ENCODE measurements around the gene RBM5. TPM values are rescaled to one million over a fixed set of nuclear protein-coding genes. Genes with fewer than 3 reads are reported as not detected.

The RBM5 gene
- total and polyA plus RNA-seq, 8 donors = 117 to 525 (median 415) TPM

GRCh38 chr3:50166620-50167019 lies 77.9 kb downstream of the RBM5 start:
- intact Hi-C loops (cut with DNase I) = no loop called here
- ATAC-seq = no peak
- Histone ChIP-seq H3K27me3 (no peaks in the 10 kb centered on the region), H3K9me3 (no peaks in the 10 kb centered on the region), H3K4me3 (no peak overlapping the region), H3K27ac (peak overlapping the region; percentile 60 to 73), H3K36me3 (no peaks in the 10 kb centered on the region), H3K4me1 (peaks cover 34 to 79% of the 10 kb centered on the region in 2 donors)
- TF ChIP-seq CTCF (IDR thresholded peaks at IDR 0.05) = no peak
- no peak for DNase-seq

- H3K27ac ChIP-seq = peak overlapping the region; percentile 60 to 73
- H3K4me1 ChIP-seq = peaks cover 35 to 80% of the 10 kb centered on the region in 2 donors
- no peak overlapping the region for H3K4me3 ChIP-seq
- H3K36me3 ChIP-seq = no peaks in the 10 kb centered on the region
- no peaks in the 10 kb centered on the region for H3K27me3 ChIP-seq
- H3K9me3 ChIP-seq = no peaks in the 10 kb centered on the region
- TF ChIP-seq CTCF (IDR thresholded peaks at IDR 0.05) = no peak
- intact Hi-C loops (cut with DNase I) = no loop called here
- ATAC-seq (no peak), DNase-seq (no peak)
Measured at GRCh38 chr3:50167069-50167840, 78.5 kb downstream of the RBM5 start.

- Histone ChIP-seq H3K27ac (peak overlapping the region in 1 of 2 donors; percentile 73), H3K27me3 (no peaks in the 10 kb centered on the region), H3K9me3 (no peaks in the 10 kb centered on the region), H3K4me3 (no peak overlapping the region), H3K4me1 (peaks cover 35 to 82% of the 10 kb centered on the region in 2 donors), H3K36me3 (no peaks in the 10 kb centered on the region)
- no peak for TF ChIP-seq CTCF (IDR thresholded peaks at IDR 0.05)
- intact Hi-C loops (cut with DNase I) = no loop called here
- no peak for DNase-seq
- no peak for ATAC-seq
Measured at GRCh38 chr3:50167841-50168209, 79.1 kb downstream of the RBM5 start.

- DNase-seq (no peak), ATAC-seq (no peak)
- no peaks in the 10 kb centered on the region for H3K27me3 ChIP-seq
- no peaks in the 10 kb centered on the region for H3K9me3 ChIP-seq
- H3K36me3 ChIP-seq = no peaks in the 10 kb centered on the region
- peaks cover 34 to 78% of the 10 kb centered on the region in 2 donors for H3K4me1 ChIP-seq
- intact Hi-C loops (cut with DNase I) = no loop called here
- no peak for TF ChIP-seq CTCF (IDR thresholded peaks at IDR 0.05)
- H3K27ac ChIP-seq = peak overlapping the region in 1 of 2 donors; percentile 73
- no peak overlapping the region for H3K4me3 ChIP-seq
Measured at GRCh38 chr3:50168388-50168787, 79.7 kb downstream of the RBM5 start.

Other genes with a start within 250 kb of the RBM5 start
- 1 to 10 TPM; 2.4 to 2.5 TPM for gene TRAIP, start 232.4 kb upstream of the RBM5 start, total RNA-seq
- gene TRAIP, start 232.4 kb upstream of the RBM5 start, polyA plus RNA-seq (ENCODE audit: insufficient read length in 6 of 6) = 10 to 100 TPM; 10.1 to 15.1 (median 12.9) TPM
- not detected for gene CAMKV, start 219.0 kb upstream of the RBM5 start, total RNA-seq
- under 1 TPM in 3 of 6 donors, not detected in 3; 0.14 to 0.21 (median 0.14) TPM for gene CAMKV, start 219.0 kb upstream of the RBM5 start, polyA plus RNA-seq (ENCODE audit: insufficient read length in 6 of 6)
- gene MST1R, start 185.0 kb upstream of the RBM5 start, total RNA-seq = 10 to 100 TPM; 51.1 to 54.7 TPM
- 10 to 100 TPM in 1 of 6 donors, 1 to 10 TPM in 5; 6.0 to 10.0 (median 7.9) TPM for gene MST1R, start 185.0 kb upstream of the RBM5 start, polyA plus RNA-seq (ENCODE audit: insufficient read length in 6 of 6)
- gene MON1A, start 159.1 kb upstream of the RBM5 start, total RNA-seq = 10 to 100 TPM; 13.9 to 15.6 TPM
- gene MON1A, start 159.1 kb upstream of the RBM5 start, polyA plus RNA-seq (ENCODE audit: insufficient read length in 6 of 6) = 10 to 100 TPM in 5 of 6 donors, 1 to 10 TPM in 1; 8.5 to 15.0 (median 11.8) TPM
- 10 to 100 TPM; 59.6 to 86.3 TPM for gene RBM6, start 148.8 kb upstream of the RBM5 start, total RNA-seq
- 100 to 1,000 TPM; 142 to 232 (median 186) TPM for gene RBM6, start 148.8 kb upstream of the RBM5 start, polyA plus RNA-seq (ENCODE audit: insufficient read length in 6 of 6)
- 10 to 100 TPM; 26.0 to 56.2 TPM for gene SEMA3F, start 66.4 kb downstream of the RBM5 start, total RNA-seq
- gene SEMA3F, start 66.4 kb downstream of the RBM5 start, polyA plus RNA-seq (ENCODE audit: insufficient read length in 6 of 6) = 10 to 100 TPM; 43.4 to 52.0 (median 46.7) TPM
- gene GNAT1, start 102.7 kb downstream of the RBM5 start, total RNA-seq = not detected
- gene GNAT1, start 102.7 kb downstream of the RBM5 start, polyA plus RNA-seq (ENCODE audit: insufficient read length in 6 of 6) = not detected
- under 1 TPM in 1 of 2 donors, not detected in 1; 0.23 TPM for gene SLC38A3, start 116.4 kb downstream of the RBM5 start, total RNA-seq
- gene SLC38A3, start 116.4 kb downstream of the RBM5 start, polyA plus RNA-seq (ENCODE audit: insufficient read length in 6 of 6) = 10 to 100 TPM in 1 of 6 donors, 1 to 10 TPM in 5; 5.6 to 10.9 (median 8.0) TPM
- 100 to 1,000 TPM; 266 to 381 TPM for gene GNAI2, start 147.3 kb downstream of the RBM5 start, total RNA-seq
- 100 to 1,000 TPM; 259 to 306 (median 269) TPM for gene GNAI2, start 147.3 kb downstream of the RBM5 start, polyA plus RNA-seq (ENCODE audit: insufficient read length in 6 of 6)
- 10 to 100 TPM; 56.8 to 92.7 TPM for gene SEMA3B, start 180.2 kb downstream of the RBM5 start, total RNA-seq
- gene SEMA3B, start 180.2 kb downstream of the RBM5 start, polyA plus RNA-seq (ENCODE audit: insufficient read length in 6 of 6) = 10 to 100 TPM; 20.6 to 30.2 (median 25.6) TPM
- under 1 TPM in 1 of 2 donors, not detected in 1; 0.24 TPM for gene LSMEM2, start 190.2 kb downstream of the RBM5 start, total RNA-seq
- gene LSMEM2, start 190.2 kb downstream of the RBM5 start, polyA plus RNA-seq (ENCODE audit: insufficient read length in 6 of 6) = under 1 TPM; 0.15 to 0.61 (median 0.42) TPM
- 100 to 1,000 TPM in 1 of 2 donors, 10 to 100 TPM in 1; 55.0 to 104 TPM for gene IFRD2, start 203.5 kb downstream of the RBM5 start, total RNA-seq
- gene IFRD2, start 203.5 kb downstream of the RBM5 start, polyA plus RNA-seq (ENCODE audit: insufficient read length in 6 of 6) = 10 to 100 TPM; 29.6 to 48.5 (median 37.5) TPM
- gene HYAL3, start 210.5 kb downstream of the RBM5 start, total RNA-seq = 1 to 10 TPM; 4.5 to 4.6 TPM
- 1 to 10 TPM; 2.3 to 5.2 (median 3.8) TPM for gene HYAL3, start 210.5 kb downstream of the RBM5 start, polyA plus RNA-seq (ENCODE audit: insufficient read length in 6 of 6)
- gene NAA80, start 210.5 kb downstream of the RBM5 start, total RNA-seq = 10 to 100 TPM in 1 of 2 donors, 1 to 10 TPM in 1; 9.5 to 10.9 TPM
- 10 to 100 TPM in 1 of 6 donors, 1 to 10 TPM in 5; 5.6 to 12.7 (median 8.4) TPM for gene NAA80, start 210.5 kb downstream of the RBM5 start, polyA plus RNA-seq (ENCODE audit: insufficient read length in 6 of 6)
- gene HYAL1, start 214.7 kb downstream of the RBM5 start, total RNA-seq = 10 to 100 TPM; 37.5 to 41.3 TPM
- 1 to 10 TPM; 2.1 to 3.4 (median 2.6) TPM for gene HYAL1, start 214.7 kb downstream of the RBM5 start, polyA plus RNA-seq (ENCODE audit: insufficient read length in 6 of 6)
- 100 to 1,000 TPM; 119 to 171 TPM for gene HYAL2, start 233.8 kb downstream of the RBM5 start, total RNA-seq
- gene HYAL2, start 233.8 kb downstream of the RBM5 start, polyA plus RNA-seq (ENCODE audit: insufficient read length in 6 of 6) = 100 to 1,000 TPM in 1 of 6 donors, 10 to 100 TPM in 5; 67.2 to 113 (median 80.9) TPM
- gene TUSC2, start 239.3 kb downstream of the RBM5 start, total RNA-seq = 10 to 100 TPM; 27.8 to 29.6 TPM
- gene TUSC2, start 239.3 kb downstream of the RBM5 start, polyA plus RNA-seq (ENCODE audit: insufficient read length in 6 of 6) = 10 to 100 TPM; 15.2 to 21.1 (median 18.1) TPM

Data from left lung (tissue), 10 donors.